Right lobe of liver (tissue), 4 donors: ENCODE results near the gene RPS2.

Experiments
- CTCF ChIP-seq, 4 donors: fragments of 200-600 bp in 3 of 4; fragments of 450-650 bp in 1 of 4; IDR thresholded peaks; one replicate each; pipeline versions ENCODE4 v1.5.1 to v1.8.0; 2016 to 2022; ENCODE audit warnings: antibody characterized with exemption in 4 of 4, mild to moderate bottlenecking in 2 of 4
- POLR2A ChIP-seq: fragments of 450-650 bp; IDR thresholded peaks from one replicate; pipeline ENCODE4 v1.6.1; 2017; ENCODE audit warnings: antibody characterized with exemption, mild to moderate bottlenecking
- donor health status: DM: no; HTN: no; CAD: no.
- donor health status: DM: no; HTN: no; CAD: no.
- donor health status: DM: no; HTN: yes; CAD: no.

GRCh38 chr16:2001035-2001434 lies 36.4 kb upstream of the RPS2 start:
- TF ChIP-seq CTCF (IDR thresholded peaks at IDR 0.05) (no peak), POLR2A (no peak)
